22Rv1 (cell line): ENCODE data around the gene XPR1.

ENCODE experiments used
- ZFX ChIP-seq: fragments of 450-650 bp; IDR thresholded peaks from 2 replicates; pipeline ENCODE4 v1.6.1; 2017; ENCODE audit warnings: antibody characterized with exemption, borderline replicate concordance
- TF ChIP-seq, protein P1 (sequence below): fragments of 450-650 bp; IDR thresholded peaks from 2 replicates; pipeline ENCODE4 v1.5.1; 2017; ENCODE audit warnings: mild to moderate bottlenecking

DNA sequence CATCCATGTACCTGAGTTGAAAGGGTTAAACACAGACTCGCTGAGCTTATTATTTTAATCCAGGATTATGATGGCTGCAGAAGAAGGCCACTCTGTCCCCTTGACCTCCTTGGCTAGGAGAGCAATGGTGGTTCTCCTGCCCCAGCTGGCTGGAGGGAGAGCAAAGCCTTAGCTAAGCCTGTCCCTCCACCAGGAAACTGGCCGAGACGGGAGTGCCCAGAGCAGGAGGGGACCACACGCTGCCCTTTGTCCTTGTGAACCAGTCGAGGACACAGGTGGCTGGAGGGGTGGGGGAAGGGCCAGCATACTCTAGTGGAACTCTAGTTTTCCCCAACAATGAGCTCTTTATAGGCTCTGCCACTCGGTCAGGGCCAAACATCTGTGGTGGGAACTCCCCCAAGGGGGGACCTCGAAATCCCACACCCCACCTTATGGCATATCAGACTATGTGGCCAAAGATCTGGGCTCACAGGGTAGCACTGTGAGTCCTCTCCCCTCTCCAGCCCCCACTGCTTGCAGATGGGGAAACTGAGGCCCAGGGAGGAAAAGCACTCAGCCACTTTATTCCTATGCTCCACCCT, 293.7 kb downstream of the XPR1 start:
- TF ChIP-seq, protein P1, sequence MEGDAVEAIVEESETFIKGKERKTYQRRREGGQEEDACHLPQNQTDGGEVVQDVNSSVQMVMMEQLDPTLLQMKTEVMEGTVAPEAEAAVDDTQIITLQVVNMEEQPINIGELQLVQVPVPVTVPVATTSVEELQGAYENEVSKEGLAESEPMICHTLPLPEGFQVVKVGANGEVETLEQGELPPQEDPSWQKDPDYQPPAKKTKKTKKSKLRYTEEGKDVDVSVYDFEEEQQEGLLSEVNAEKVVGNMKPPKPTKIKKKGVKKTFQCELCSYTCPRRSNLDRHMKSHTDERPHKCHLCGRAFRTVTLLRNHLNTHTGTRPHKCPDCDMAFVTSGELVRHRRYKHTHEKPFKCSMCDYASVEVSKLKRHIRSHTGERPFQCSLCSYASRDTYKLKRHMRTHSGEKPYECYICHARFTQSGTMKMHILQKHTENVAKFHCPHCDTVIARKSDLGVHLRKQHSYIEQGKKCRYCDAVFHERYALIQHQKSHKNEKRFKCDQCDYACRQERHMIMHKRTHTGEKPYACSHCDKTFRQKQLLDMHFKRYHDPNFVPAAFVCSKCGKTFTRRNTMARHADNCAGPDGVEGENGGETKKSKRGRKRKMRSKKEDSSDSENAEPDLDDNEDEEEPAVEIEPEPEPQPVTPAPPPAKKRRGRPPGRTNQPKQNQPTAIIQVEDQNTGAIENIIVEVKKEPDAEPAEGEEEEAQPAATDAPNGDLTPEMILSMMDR = no peak
- no peak for TF ChIP-seq ZFX
